Measurements from ENCODE around the gene TMTC2. TPM values are rescaled to one million over a fixed set of nuclear protein-coding genes. Genes with fewer than 3 reads are reported as not detected.

Gene TMTC2
- total and polyA plus RNA-seq, 2 donors (not counting 3 experiments of a cell fraction or from before 2014, with no cell fraction given) = 4.1 to 7.8 TPM

GRCh38 chr12:82876075-82876474, 189.4 kb downstream of the TMTC2 start:
- dilution Hi-C loops (cut with MboI; ENCODE audit: extremely low pct_ligation_motif_present, low sequenced_read_pairs) = no loop called here
- H3K27ac ChIP-seq (ENCODE audit: insufficient read depth, low read depth, low read length) = no peak overlapping the region
- H3K4me3 ChIP-seq (replicated peaks in 1 of 3; ENCODE audit: insufficient read depth in 1 of 3, low read depth in 1 of 3, low read length in 3 of 3) = no peak overlapping the region
- TF ChIP-seq FOS (IDR thresholded peaks at IDR 0.05; ENCODE audit: borderline replicate concordance, insufficient read depth, low read length) = no peak
- TF ChIP-seq POLR2A (IDR thresholded peaks at IDR 0.05; ENCODE audit: low read depth, low read length) = no peak
- TF ChIP-seq POLR2AphosphoS5 (IDR thresholded peaks at IDR 0.05; ENCODE audit: insufficient read depth, low read depth, low read length) = no peak
- TF ChIP-seq JUN (IDR thresholded peaks at IDR 0.05; ENCODE audit: borderline replicate concordance, insufficient read depth, insufficient read length, low read depth) = no peak
- TF ChIP-seq MYC (IDR thresholded peaks at IDR 0.05; ENCODE audit: low read depth, low read length) = no peak
- BruUV-seq (replicated peaks) = no TSS peak
- intact Hi-C loops (cut with micrococcal nuclease) = no loop called here
- H3K9ac ChIP-seq (replicated peaks; ENCODE audit: extremely low read depth, insufficient read depth, low read length) = no peak overlapping the region
- H3K36me3 ChIP-seq (ENCODE audit: control insufficient read depth in 2 of 2, extremely low read depth in 1 of 2, insufficient read depth in 2 of 2, low read length in 2 of 2) = no peaks in the 10 kb centered on the region
- H3K27me3 ChIP-seq (ENCODE audit: control insufficient read depth in 2 of 2, insufficient read depth in 2 of 2, low read length in 2 of 2) = no peaks in the 10 kb centered on the region
- ChIA-PET POLR2A (no interaction called here), CTCF (no interaction called here)
- no peaks in the 10 kb centered on the region for H3K9me1 ChIP-seq (replicated peaks; ENCODE audit: control insufficient read depth, extremely low read depth, insufficient read depth, low read length)
- peaks cover 3% of the 10 kb centered on the region for H3K4me1 ChIP-seq (ENCODE audit: control insufficient read depth, extremely low read depth, insufficient read depth, low read length)
- DNase-seq (ENCODE audit: low read depth, low spot score) (no peak), FAIRE-seq (no peak)
- H3K79me2 ChIP-seq (ENCODE audit: control insufficient read depth, insufficient read depth, low read length) = no peaks in the 10 kb centered on the region
- H3K4me2 ChIP-seq (ENCODE audit: insufficient read depth, low read length) = no peak overlapping the region
- no peak overlapping the region for H2AFZ ChIP-seq (ENCODE audit: low read depth, low read length)
- H3K9me3 ChIP-seq (replicated peaks; ENCODE audit: control insufficient read depth, insufficient read depth, low read length) = no peaks in the 10 kb centered on the region
- no peaks in the 10 kb centered on the region for H4K20me1 ChIP-seq (replicated peaks; ENCODE audit: control insufficient read depth, extremely low read depth, insufficient read depth, low read length)

- no peak overlapping the region for H3K27ac ChIP-seq (ENCODE audit: insufficient read depth, low read depth, low read length)
- no peaks in the 10 kb centered on the region for H3K9me1 ChIP-seq (replicated peaks; ENCODE audit: control insufficient read depth, extremely low read depth, insufficient read depth, low read length)
- no peak overlapping the region for H3K9ac ChIP-seq (replicated peaks; ENCODE audit: extremely low read depth, insufficient read depth, low read length)
- intact Hi-C loops (cut with micrococcal nuclease) = no loop called here
- no TSS peak for BruUV-seq (replicated peaks)
- TF ChIP-seq CTCF (IDR thresholded peaks at IDR 0.05; ENCODE audit: extremely low read depth in 1 of 2, insufficient read depth in 1 of 2, low read depth in 1 of 2, low read length in 2 of 2) (no peak), POLR2AphosphoS5 (IDR thresholded peaks at IDR 0.05; ENCODE audit: insufficient read depth, low read depth, low read length) (no peak), FOS (IDR thresholded peaks at IDR 0.05; ENCODE audit: borderline replicate concordance, insufficient read depth, low read length) (no peak), MAX (IDR thresholded peaks at IDR 0.05; ENCODE audit: insufficient read depth, insufficient read length) (no peak), POLR2A (IDR thresholded peaks at IDR 0.05; ENCODE audit: low read depth, low read length) (no peak), MYC (IDR thresholded peaks at IDR 0.05; ENCODE audit: low read depth, low read length) (no peak), JUN (IDR thresholded peaks at IDR 0.05; ENCODE audit: borderline replicate concordance, insufficient read depth, insufficient read length, low read depth) (no peak), EZH2 (IDR thresholded peaks at IDR 0.05; ENCODE audit: borderline replicate concordance, low read depth, low read length, severe bottlenecking) (no peak)
- H3K4me2 ChIP-seq (ENCODE audit: insufficient read depth, low read length) = no peak overlapping the region
- H4K20me1 ChIP-seq (replicated peaks; ENCODE audit: control insufficient read depth, extremely low read depth, insufficient read depth, low read length) = no peaks in the 10 kb centered on the region
- H3K9me3 ChIP-seq (replicated peaks; ENCODE audit: control insufficient read depth, insufficient read depth, low read length) = no peaks in the 10 kb centered on the region
- no peaks in the 10 kb centered on the region for H3K27me3 ChIP-seq (ENCODE audit: control insufficient read depth in 2 of 2, insufficient read depth in 2 of 2, low read length in 2 of 2)
- DNase-seq (ENCODE audit: low read depth, low spot score) = no peak
- ChIA-PET CTCF (no interaction called here), POLR2A (no interaction called here)
- no peak overlapping the region for H3K4me3 ChIP-seq (replicated peaks in 1 of 3; ENCODE audit: insufficient read depth in 1 of 3, low read depth in 1 of 3, low read length in 3 of 3)
- H3K36me3 ChIP-seq (ENCODE audit: control insufficient read depth in 2 of 2, extremely low read depth in 1 of 2, insufficient read depth in 2 of 2, low read length in 2 of 2) = no peaks in the 10 kb centered on the region
- H3K79me2 ChIP-seq (ENCODE audit: control insufficient read depth, insufficient read depth, low read length) = no peaks in the 10 kb centered on the region
- peaks cover 3% of the 10 kb centered on the region for H3K4me1 ChIP-seq (ENCODE audit: control insufficient read depth, extremely low read depth, insufficient read depth, low read length)
- H2AFZ ChIP-seq (ENCODE audit: low read depth, low read length) = no peak overlapping the region
- no peak for FAIRE-seq
- dilution Hi-C loops (cut with MboI; ENCODE audit: extremely low pct_ligation_motif_present, low sequenced_read_pairs) = no loop called here
Observed at GRCh38 chr12:82877963-82878362, 191.3 kb downstream of the TMTC2 start.
